Sigmoid colon (tissue), 7 donors: Measurements from ENCODE around the gene DKK3. TPM values are rescaled to one million over a fixed set of nuclear protein-coding genes. Genes with fewer than 3 reads are reported as not detected.

Source experiments
- DNase-seq: peaks from one replicate; pipeline ENCODE4 v3.0.0-alpha.2; 2019
- H3K27ac ChIP-seq, 4 donors: fragments of 200-600 bp; sonication (generic); one replicate each; pipeline ENCODE4 v1.5.1; 2016 to 2019; ENCODE audit warnings: mild to moderate bottlenecking in 1 of 4
- H3K27me3 ChIP-seq, 3 donors: fragments of 200-600 bp; sonication (generic); one replicate each; pipeline ENCODE4 v1.5.1; 2019; ENCODE audit warnings: mild to moderate bottlenecking in 1 of 3
- H3K36me3 ChIP-seq, 4 donors: fragments of 200-600 bp; sonication (generic); one replicate each; pipeline ENCODE4 v1.5.1; 2016 to 2019
- H3K4me1 ChIP-seq, 4 donors: fragments of 200-600 bp; sonication (generic); one replicate each; pipeline ENCODE4 v1.5.1; 2017 to 2019
- H3K4me3 ChIP-seq, 4 donors: fragments of 200-600 bp; sonication (generic); one replicate each; pipeline ENCODE4 v1.5.1; 2017 to 2019; ENCODE audit warnings: mild to moderate bottlenecking in 2 of 4, moderate library complexity in 1 of 4
- H3K9me3 ChIP-seq, 4 donors: fragments of 200-600 bp in 3 of 4; sonication (generic) in 3 of 4; one replicate each; pipeline versions ENCODE4 v1.5.1 to v1.6.1; 2013 to 2019
- EP300 ChIP-seq, 4 donors: sonication (generic); formaldehyde crosslinking; IDR thresholded peaks; one replicate each; pipeline ENCODE4 v1.6.1; 2017; ENCODE audit warnings: antibody characterized with exemption in 4 of 4
- POLR2A ChIP-seq, 2 donors: fragments of 450-650 bp; IDR thresholded peaks; one replicate each; pipeline ENCODE4 v1.6.1; 2016; ENCODE audit warnings: antibody characterized with exemption in 2 of 2, mild to moderate bottlenecking in 2 of 2, moderate library complexity in 2 of 2
- POLR2AphosphoS5 ChIP-seq, 4 donors: sonication (generic); formaldehyde crosslinking; IDR thresholded peaks; one replicate each; pipeline ENCODE4 v1.6.1; 2017; ENCODE audit warnings: antibody characterized with exemption in 4 of 4
- WGBS, 2 donors: extraction: QIAGEN DNeasy Blood & Tissue Kit; methylation state at CpG; one replicate each; pipeline ENCODE4 v1.1.7; 2013; 5-methylcytosine and 5-hydroxymethylcytosine counted together
- intact Hi-C: fragments of 100-400 bp; cut with DNase I; formaldehyde crosslinking; loops from one replicate; pipeline ENCODE4 v1.15.1; 2023
- polyA plus RNA-seq, 3 donors: library from polyadenylated mRNA; stranded (reverse); fragments of 200-250 nt; gene quantifications; one replicate each; pipeline ENCODE4 v1.2.3, GENCODE V29; 2013
- total RNA-seq, 4 donors: library from RNA; depleted of rRNA; stranded (reverse); fragments of >200 nt; gene quantifications; one replicate each; pipeline ENCODE4 v1.1.0, GENCODE V29; 2016
- TF ChIP-seq, protein P1 (sequence below), 4 experiments: fragments of 450-650 bp in 3 of 4; fragments of 200-600 bp in 1 of 4; IDR thresholded peaks; one replicate each; pipeline ENCODE4 v1.5.1; 2016 to 2019; ENCODE audit warnings: antibody characterized with exemption in 4 of 4, mild to moderate bottlenecking in 3 of 4, moderate library complexity in 2 of 4
- donor health status: healthy with polysubstance abuse.
- donor health status: Bipolar disorder and iron deficiency.
- donor health status: healthy.

The DKK3 gene
- total and polyA plus RNA-seq, 7 donors, result 6.0 to 181 (median 83.6) TPM

DNA sequence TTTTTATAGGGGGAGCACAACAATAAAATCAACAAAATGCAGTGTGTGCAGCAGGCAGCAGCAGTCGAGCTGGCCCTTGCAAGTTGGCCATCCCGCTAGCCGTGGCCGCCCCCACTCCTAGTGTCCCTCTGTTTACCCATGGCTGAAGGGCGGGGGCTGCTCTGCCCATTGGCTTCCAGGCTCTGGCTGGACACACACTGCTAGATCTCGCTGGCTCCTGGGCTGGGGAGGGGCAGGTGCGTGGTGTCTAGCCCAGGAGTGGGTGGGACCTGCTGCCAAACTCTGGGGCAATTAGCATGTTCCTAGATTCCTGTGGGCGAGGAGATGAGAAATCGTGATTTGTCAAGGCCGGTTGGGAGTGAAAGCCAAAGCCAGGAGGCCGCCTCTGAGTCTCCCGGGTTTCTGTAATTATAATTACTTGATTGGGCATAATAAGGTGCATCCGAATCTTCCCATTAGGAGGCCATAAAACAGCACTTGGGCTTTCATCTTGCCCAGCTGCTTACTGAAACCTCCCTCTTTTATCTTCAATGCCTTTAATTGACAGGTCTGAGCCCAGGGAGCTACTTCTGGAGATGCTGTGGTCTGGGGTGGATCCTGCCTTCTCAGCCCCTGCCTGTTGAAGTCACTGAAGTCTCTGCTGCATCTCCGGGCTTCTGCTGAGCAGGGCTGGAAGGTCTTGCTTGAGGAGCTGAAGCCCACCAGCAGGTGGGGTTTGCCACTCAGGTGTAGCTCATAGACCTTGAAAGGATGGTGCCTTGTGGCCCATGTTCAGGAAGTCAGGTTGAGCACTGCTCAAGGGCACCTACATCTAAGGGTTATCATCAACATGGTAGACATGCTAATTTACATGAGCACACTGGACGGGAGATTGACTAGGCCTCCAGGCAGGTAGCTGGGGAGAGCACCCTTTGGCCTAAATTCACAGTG lies 44.5 kb upstream of the DKK3 start:
- Histone ChIP-seq H3K36me3 (no peaks in the 10 kb centered on the region), H3K4me1 (peaks cover 0 to 15% (median 4%) of the 10 kb centered on the region in 4 donors), H3K27ac (peak overlapping the region in 1 of 4 donors; percentile 77), H3K4me3 (no peak overlapping the region), H3K9me3 (no peaks in the 10 kb centered on the region), H3K27me3 (no peaks in the 10 kb centered on the region)
- WGBS, 2 donors, result 88 to 92% methylated on average over 15 of the region's 15 CpGs
- DNase-seq, result peak; percentile 62
- intact Hi-C loops, result no loop called here
- TF ChIP-seq EP300 (IDR thresholded peaks at IDR 0.05) (no peak), POLR2AphosphoS5 (IDR thresholded peaks at IDR 0.05) (no peak), POLR2A (IDR thresholded peaks at IDR 0.05) (no peak)
- TF ChIP-seq, protein P1, sequence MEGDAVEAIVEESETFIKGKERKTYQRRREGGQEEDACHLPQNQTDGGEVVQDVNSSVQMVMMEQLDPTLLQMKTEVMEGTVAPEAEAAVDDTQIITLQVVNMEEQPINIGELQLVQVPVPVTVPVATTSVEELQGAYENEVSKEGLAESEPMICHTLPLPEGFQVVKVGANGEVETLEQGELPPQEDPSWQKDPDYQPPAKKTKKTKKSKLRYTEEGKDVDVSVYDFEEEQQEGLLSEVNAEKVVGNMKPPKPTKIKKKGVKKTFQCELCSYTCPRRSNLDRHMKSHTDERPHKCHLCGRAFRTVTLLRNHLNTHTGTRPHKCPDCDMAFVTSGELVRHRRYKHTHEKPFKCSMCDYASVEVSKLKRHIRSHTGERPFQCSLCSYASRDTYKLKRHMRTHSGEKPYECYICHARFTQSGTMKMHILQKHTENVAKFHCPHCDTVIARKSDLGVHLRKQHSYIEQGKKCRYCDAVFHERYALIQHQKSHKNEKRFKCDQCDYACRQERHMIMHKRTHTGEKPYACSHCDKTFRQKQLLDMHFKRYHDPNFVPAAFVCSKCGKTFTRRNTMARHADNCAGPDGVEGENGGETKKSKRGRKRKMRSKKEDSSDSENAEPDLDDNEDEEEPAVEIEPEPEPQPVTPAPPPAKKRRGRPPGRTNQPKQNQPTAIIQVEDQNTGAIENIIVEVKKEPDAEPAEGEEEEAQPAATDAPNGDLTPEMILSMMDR (IDR thresholded peaks at IDR 0.05), result no peak

DNA sequence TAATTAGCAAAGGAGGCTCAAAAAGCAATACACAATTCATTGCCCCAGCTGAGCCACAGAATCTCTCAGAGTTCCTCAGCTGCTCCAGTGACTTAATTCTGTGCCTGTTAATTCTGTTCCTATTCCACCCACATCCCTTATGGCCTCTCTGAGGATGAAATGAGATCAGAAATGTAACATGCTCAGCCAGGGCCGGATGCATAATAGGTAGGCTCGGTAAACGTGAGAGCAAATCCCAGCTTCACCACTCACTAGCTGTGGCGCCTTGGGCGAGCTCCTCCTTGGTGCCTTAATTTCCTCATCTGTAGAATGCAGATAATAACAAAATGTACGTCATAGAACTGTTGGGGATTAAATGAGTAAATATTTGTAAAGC lies 42.8 kb upstream of the DKK3 start:
- Histone ChIP-seq H3K9me3 (no peaks in the 10 kb centered on the region), H3K27me3 (no peaks in the 10 kb centered on the region), H3K4me1 (peaks cover 0 to 25% (median 12%) of the 10 kb centered on the region in 4 donors), H3K36me3 (no peaks in the 10 kb centered on the region), H3K4me3 (no peak overlapping the region), H3K27ac (peak overlapping the region in 1 of 4 donors; percentile 56)
- intact Hi-C loops, result no loop called here
- no peak for DNase-seq
- 77 to 87% methylated on average over 6 of the region's 6 CpGs for WGBS, 2 donors
- TF ChIP-seq, protein P1 (IDR thresholded peaks at IDR 0.05), result no peak
- TF ChIP-seq EP300 (IDR thresholded peaks at IDR 0.05) (no peak), POLR2A (IDR thresholded peaks at IDR 0.05) (no peak), POLR2AphosphoS5 (IDR thresholded peaks at IDR 0.05) (no peak)

DNA sequence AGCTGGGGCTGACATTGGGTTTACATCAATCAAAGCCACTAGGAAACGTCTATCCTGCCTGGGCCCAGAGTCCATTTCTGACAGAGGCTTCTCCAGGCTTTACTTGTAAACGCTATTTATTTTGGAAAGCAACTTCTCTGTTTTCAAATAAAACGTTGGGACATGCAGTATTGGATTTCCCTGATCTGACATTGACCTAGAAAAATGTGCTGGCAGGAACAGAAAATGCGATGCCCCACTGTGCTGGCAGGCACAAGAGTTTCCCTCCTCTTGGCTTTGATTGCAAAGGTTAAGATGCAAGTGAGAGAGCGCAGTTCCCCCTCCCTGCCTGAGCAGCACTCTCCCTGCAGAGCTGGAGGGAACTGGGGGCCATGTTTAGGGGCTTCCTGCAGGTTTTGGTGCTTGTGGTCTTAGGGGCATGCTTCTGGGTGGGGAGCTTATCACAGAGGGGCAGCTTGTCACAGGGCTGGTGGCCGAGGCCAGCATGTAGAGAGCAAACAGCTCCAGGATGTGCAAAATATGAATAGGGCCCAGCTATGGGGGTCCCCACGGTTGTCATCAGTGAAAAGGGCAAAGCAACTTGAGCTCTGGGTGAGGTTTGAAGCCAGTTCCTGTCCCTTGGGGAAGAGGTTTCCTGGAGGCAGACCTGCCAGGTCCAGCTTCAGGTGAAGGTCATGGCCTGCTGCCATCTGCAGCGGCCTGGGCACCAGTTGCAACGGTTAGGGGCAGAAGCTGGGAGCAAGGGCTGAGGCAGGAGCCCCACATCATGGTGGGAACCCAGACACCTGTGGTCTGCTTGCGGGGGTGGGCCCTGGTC lies 42.3 kb upstream of the DKK3 start:
- Histone ChIP-seq H3K36me3 (no peaks in the 10 kb centered on the region), H3K27me3 (no peaks in the 10 kb centered on the region), H3K9me3 (no peaks in the 10 kb centered on the region), H3K4me1 (peaks cover 0 to 25% (median 12%) of the 10 kb centered on the region in 4 donors), H3K4me3 (no peak overlapping the region), H3K27ac (peak overlapping the region in 2 of 4 donors; percentile 23 to 56)
- TF ChIP-seq EP300 (IDR thresholded peaks at IDR 0.05) (no peak), POLR2AphosphoS5 (IDR thresholded peaks at IDR 0.05) (no peak), POLR2A (IDR thresholded peaks at IDR 0.05) (no peak)
- TF ChIP-seq, protein P1 (IDR thresholded peaks at IDR 0.05), result no peak
- no peak for DNase-seq
- 80 to 85% methylated on average over 10 of the region's 10 CpGs for WGBS, 2 donors
- intact Hi-C loops, result no loop called here

DNA sequence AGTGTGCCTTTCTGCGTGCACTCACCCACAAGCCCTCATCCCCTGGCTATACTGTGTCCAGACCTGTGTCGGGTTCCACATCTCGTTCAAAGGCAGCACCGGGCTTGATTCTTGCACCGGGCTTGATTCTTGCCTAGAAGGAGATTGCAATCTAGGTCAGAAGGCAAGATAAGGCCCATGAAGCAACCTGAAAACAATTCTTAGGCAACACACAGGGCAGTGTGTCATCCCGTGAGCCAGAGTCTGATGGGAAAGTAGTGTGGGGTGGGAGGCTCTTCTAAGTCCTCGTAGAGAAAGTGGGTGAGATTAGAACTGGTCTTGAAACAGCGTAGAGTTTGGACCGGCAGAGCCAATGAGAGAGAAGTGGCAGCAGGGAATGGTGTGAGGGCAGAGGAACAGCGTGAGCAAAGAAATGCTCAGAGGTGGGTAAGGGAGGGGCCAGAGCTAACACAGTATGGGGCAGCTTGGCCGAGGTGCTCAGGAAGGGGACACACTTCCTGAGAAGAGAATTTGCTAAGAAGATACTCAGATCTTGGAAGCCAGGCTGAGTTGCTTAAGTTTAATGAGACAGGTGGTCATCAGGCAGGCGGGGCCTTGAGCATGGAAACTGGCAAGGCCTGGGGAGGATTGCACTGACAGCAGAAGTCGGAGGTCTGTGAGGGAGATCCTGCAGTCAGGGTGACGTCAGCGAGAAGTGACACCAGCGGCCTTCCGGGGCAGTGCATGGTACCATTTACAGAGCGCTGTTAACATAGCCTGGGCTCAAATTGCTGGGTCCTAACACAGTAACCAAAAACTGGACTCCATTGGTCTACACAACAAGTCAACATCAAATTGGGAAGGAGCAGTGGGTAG lies 40.7 kb upstream of the DKK3 start:
- Histone ChIP-seq H3K27ac (peak overlapping the region in 1 of 4 donors; percentile 23), H3K4me1 (peaks cover 0 to 30% (median 18%) of the 10 kb centered on the region in 4 donors), H3K36me3 (no peaks in the 10 kb centered on the region), H3K27me3 (no peaks in the 10 kb centered on the region), H3K4me3 (no peak overlapping the region), H3K9me3 (no peaks in the 10 kb centered on the region)
- TF ChIP-seq POLR2A (IDR thresholded peaks at IDR 0.05), result no peak
- TF ChIP-seq, protein P1 (IDR thresholded peaks at IDR 0.05), result no peak
- no peak for TF ChIP-seq EP300 (IDR thresholded peaks at IDR 0.05)
- TF ChIP-seq POLR2AphosphoS5 (IDR thresholded peaks at IDR 0.05), result no peak
- 92 to 95% methylated on average over 18 of the region's 18 CpGs for WGBS, 2 donors
- intact Hi-C loops, result no loop called here
- DNase-seq, result no peak
